CD4-positive, alpha-beta T cell (primary cell): Measurements from ENCODE around the gene IFITM10. TPM values are rescaled to one million over a fixed set of nuclear protein-coding genes. Genes with fewer than 3 reads are reported as not detected.

Source experiments
- ATAC-seq: fragments of 200-7000 bp; cut with Tn5 transposase; one replicate; pipeline ENCODE4 v1.10.0; 2022; ENCODE audit warnings: mild to moderate bottlenecking; ENCODE audit not compliant: poor library complexity
- CTCF ChIA-PET: fragments of 350-600 bp; sonication (Branson Sonifier 250); formaldehyde crosslinking; loops from one replicate; lab custom pipeline; 2021; ENCODE audit warnings: antibody characterized with exemption, inconsistent platforms; lab: Charles Lee
- POLR2A ChIA-PET: fragments of 350-600 bp; sonication (Branson Sonifier 250); formaldehyde crosslinking; loops from one replicate; lab custom pipeline; 2021; ENCODE audit warnings: antibody characterized with exemption, inconsistent platforms; lab: Charles Lee
- DNase-seq, 14 experiments: peaks; one replicate each; pipeline ENCODE4 v3.0.0-alpha.2; 2013 to 2020; ENCODE audit warnings: mixed read lengths in 2 of 14
- H3K27ac ChIP-seq, 2 donors: one replicate each; pipeline versions ENCODE4 v1.5.1 to v1.7.0; 2013; ENCODE audit warnings: low read length in 2 of 2, low read depth in 1 of 2, mild to moderate bottlenecking in 1 of 2
- H3K27me3 ChIP-seq, 2 experiments: 1 replicate in 1 of 2; 2 replicates in 1 of 2; pipeline versions ENCODE4 v1.6.1 to v1.7.0; 2013; ENCODE audit warnings: low read length in 2 of 2, control low read depth in 1 of 2, mild to moderate bottlenecking in 1 of 2, moderate library complexity in 1 of 2; ENCODE audit not compliant: insufficient read depth in 2 of 2, control insufficient read depth in 1 of 2
- H3K36me3 ChIP-seq: one replicate; pipeline ENCODE4 v1.6.1; 2013; ENCODE audit warnings: low read length, control low read depth; ENCODE audit not compliant: insufficient read depth
- H3K4me1 ChIP-seq: one replicate; pipeline ENCODE4 v1.6.1; 2013; ENCODE audit warnings: low read length, control low read depth; ENCODE audit not compliant: insufficient read depth
- H3K4me3 ChIP-seq: one replicate; pipeline ENCODE4 v1.5.1; 2013; ENCODE audit warnings: mild to moderate bottlenecking, low read length, moderate library complexity
- H3K9me3 ChIP-seq, 2 experiments: 1 replicate in 1 of 2; 2 replicates in 1 of 2; pipeline versions ENCODE4 v1.6.1 to v1.7.0; 2013; ENCODE audit warnings: low read length in 2 of 2, mild to moderate bottlenecking in 2 of 2, control low read depth in 1 of 2, moderate library complexity in 1 of 2; ENCODE audit not compliant: control insufficient read depth in 1 of 2, insufficient read depth in 1 of 2
- H3K27ac Mint-ChIP-seq: one replicate; pipeline ENCODE4 v1.8.0; 2020; ENCODE audit warnings: mixed read lengths
- H3K27me3 Mint-ChIP-seq: one replicate; pipeline ENCODE4 v1.8.0; 2021; ENCODE audit warnings: mixed read lengths
- H3K36me3 Mint-ChIP-seq: one replicate; pipeline ENCODE4 v1.8.0; 2021; ENCODE audit warnings: low read depth, mixed read lengths
- H3K4me1 Mint-ChIP-seq: one replicate; pipeline ENCODE4 v1.8.0; 2021; ENCODE audit warnings: low read depth, mixed read lengths
- H3K4me3 Mint-ChIP-seq: one replicate; pipeline ENCODE4 v1.8.0; 2020; ENCODE audit warnings: mild to moderate bottlenecking, mixed read lengths
- H3K9me3 Mint-ChIP-seq: one replicate; pipeline ENCODE4 v1.8.0; 2020; ENCODE audit warnings: mixed read lengths
- intact Hi-C, 2 experiments: fragments of 100-400 bp; cut with DNase I in 1 of 2; cut with micrococcal nuclease in 1 of 2; formaldehyde crosslinking; loops; one replicate each; pipeline versions ENCODE4 v1.15.1 to v1.9.0; 2023 to 2025; cut with DNase I, micrococcal nuclease
- total RNA-seq, 174 experiments: library from RNA in 2 of 174; stranded (reverse) in 2 of 174; gene quantifications; one replicate each; pipeline ENCODE4 v1.2.3 and lab custom pipeline; 2021 to 2026
- TF ChIP-seq, protein P1 (sequence below): fragments of 200-600 bp; IDR thresholded peaks from one replicate; pipeline ENCODE4 v1.8.0; 2022; ENCODE audit warnings: antibody characterized with exemption, mild to moderate bottlenecking

IFITM10 gene
- total RNA-seq, 2 experiments from 2014 or later: 1.7 TPM

DNA sequence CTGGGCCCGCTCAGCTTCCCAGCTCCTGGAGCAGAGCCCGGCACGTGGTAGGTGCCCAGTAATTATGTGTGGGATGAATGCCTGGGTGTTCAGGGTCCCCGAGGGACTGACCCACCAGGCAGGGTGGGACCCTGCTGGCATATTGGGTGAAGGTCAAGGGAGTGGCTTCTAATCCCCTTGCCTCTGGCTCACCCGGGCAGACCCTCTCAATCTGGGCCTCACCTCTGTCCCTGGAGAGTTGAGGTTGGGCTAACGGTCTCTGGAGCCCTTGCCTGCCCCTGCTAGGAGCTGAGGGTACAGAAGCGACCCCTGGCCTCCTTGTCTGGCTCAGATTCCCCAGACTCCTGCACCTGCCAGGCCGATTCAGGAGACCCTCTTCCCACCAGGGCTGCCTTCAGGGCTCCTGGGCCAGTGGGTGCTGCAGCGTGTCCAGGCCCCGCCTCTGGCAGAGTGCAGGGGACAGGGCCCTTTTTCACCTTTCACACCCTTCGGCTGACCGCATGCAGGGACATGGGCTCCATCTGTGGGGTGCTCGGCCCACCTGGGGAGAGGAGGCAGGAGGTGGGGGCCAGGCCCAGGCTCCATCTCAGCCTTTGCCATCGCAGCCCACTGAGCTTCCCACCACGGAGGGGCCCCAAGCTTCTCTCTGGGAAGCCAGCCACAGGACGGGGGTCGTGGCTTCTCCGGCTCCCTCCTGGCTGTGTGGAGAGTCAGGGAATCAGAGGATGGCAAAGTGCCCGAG is 17.2 kb upstream of the IFITM10 start:
- Histone ChIP-seq H3K27ac (no peak overlapping the region), H3K27me3 (peaks cover 0 to 2% of the 10 kb centered on the region in 2 experiments), H3K4me3 (no peak overlapping the region), H3K9me3 (no peaks in the 10 kb centered on the region), H3K36me3 (no peaks in the 10 kb centered on the region), H3K4me1 (peaks cover 29% of the 10 kb centered on the region)
- Mint-ChIP-seq H3K9me3 (no peaks in the 10 kb centered on the region), H3K4me1 (peaks cover 16% of the 10 kb centered on the region), H3K4me3 (no peak overlapping the region), H3K27ac (no peak overlapping the region), H3K27me3 (no peaks in the 10 kb centered on the region), H3K36me3 (no peaks in the 10 kb centered on the region)
- TF ChIP-seq, protein P1, sequence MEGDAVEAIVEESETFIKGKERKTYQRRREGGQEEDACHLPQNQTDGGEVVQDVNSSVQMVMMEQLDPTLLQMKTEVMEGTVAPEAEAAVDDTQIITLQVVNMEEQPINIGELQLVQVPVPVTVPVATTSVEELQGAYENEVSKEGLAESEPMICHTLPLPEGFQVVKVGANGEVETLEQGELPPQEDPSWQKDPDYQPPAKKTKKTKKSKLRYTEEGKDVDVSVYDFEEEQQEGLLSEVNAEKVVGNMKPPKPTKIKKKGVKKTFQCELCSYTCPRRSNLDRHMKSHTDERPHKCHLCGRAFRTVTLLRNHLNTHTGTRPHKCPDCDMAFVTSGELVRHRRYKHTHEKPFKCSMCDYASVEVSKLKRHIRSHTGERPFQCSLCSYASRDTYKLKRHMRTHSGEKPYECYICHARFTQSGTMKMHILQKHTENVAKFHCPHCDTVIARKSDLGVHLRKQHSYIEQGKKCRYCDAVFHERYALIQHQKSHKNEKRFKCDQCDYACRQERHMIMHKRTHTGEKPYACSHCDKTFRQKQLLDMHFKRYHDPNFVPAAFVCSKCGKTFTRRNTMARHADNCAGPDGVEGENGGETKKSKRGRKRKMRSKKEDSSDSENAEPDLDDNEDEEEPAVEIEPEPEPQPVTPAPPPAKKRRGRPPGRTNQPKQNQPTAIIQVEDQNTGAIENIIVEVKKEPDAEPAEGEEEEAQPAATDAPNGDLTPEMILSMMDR: no peak
- no peak for DNase-seq
- intact Hi-C loops: loop anchor here in 1 of 2 experiments (5.0 to 10.0 kb wide), 4 partner anchors 65 to 1413 kb away; partner anchors contain the start of genes DUSP8 and SYT8
- ATAC-seq: no peak
- ChIA-PET CTCF (no interaction called here), POLR2A (no interaction called here)

DNA sequence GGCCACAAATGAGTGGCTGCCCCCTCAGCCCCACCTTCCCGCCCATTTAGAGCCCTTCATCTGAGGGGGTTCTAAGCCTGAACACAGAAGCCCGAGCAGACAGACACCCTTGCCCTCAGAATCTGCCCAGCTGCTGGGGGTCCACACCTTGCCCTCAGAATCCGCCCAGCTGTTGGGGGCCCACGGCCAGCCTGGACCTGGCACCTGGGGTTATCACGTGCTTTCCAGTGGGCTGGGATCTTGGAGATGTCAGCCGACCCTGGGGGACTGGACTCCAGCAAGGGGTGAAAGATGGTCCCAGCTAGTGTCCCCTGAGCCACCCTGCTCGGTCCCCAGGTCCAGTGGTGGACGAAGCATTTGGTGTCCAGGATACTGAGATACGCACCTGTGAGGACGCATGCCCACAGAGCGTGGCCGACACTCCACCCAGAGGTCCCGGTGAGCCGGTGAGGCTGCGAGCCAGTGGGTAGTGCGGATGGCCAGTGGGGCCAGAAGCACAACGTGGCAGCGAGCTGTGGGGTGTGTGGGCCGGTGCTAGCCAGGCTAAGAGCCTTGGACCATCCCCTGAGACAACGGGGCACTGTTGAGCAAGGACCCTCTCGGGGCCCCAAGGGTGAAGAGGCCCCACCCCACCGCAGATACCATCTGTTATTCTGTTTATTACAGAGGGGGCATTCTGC is 16.5 kb upstream of the IFITM10 start:
- H3K9me3 ChIP-seq: no peaks in the 10 kb centered on the region
- no peak for ATAC-seq
- H3K27me3 ChIP-seq: peaks cover 0 to 2% of the 10 kb centered on the region in 2 experiments
- no peak overlapping the region for H3K27ac Mint-ChIP-seq
- H3K36me3 ChIP-seq: no peaks in the 10 kb centered on the region
- H3K36me3 Mint-ChIP-seq: no peaks in the 10 kb centered on the region
- H3K4me3 Mint-ChIP-seq: no peak overlapping the region
- no peaks in the 10 kb centered on the region for H3K9me3 Mint-ChIP-seq
- CTCF ChIA-PET: interaction anchor here (0.7 kb wide), 1 partner anchor 234 kb away, joined by 3 read pairs; no protein-coding TSS in a partner anchor
- intact Hi-C loops: loop anchor here in 1 of 2 experiments (5.0 to 10.0 kb wide), 4 partner anchors 65 to 1412 kb away; partner anchors contain the start of genes DUSP8 and SYT8
- peak in 1 of 14 experiments; percentile 1 for DNase-seq
- H3K27ac ChIP-seq: no peak overlapping the region
- TF ChIP-seq, protein P1: no peak
- H3K4me1 Mint-ChIP-seq: peaks cover 16% of the 10 kb centered on the region
- peaks cover 29% of the 10 kb centered on the region for H3K4me1 ChIP-seq
- H3K4me3 ChIP-seq: no peak overlapping the region
- POLR2A ChIA-PET: no interaction called here
- H3K27me3 Mint-ChIP-seq: no peaks in the 10 kb centered on the region

DNA sequence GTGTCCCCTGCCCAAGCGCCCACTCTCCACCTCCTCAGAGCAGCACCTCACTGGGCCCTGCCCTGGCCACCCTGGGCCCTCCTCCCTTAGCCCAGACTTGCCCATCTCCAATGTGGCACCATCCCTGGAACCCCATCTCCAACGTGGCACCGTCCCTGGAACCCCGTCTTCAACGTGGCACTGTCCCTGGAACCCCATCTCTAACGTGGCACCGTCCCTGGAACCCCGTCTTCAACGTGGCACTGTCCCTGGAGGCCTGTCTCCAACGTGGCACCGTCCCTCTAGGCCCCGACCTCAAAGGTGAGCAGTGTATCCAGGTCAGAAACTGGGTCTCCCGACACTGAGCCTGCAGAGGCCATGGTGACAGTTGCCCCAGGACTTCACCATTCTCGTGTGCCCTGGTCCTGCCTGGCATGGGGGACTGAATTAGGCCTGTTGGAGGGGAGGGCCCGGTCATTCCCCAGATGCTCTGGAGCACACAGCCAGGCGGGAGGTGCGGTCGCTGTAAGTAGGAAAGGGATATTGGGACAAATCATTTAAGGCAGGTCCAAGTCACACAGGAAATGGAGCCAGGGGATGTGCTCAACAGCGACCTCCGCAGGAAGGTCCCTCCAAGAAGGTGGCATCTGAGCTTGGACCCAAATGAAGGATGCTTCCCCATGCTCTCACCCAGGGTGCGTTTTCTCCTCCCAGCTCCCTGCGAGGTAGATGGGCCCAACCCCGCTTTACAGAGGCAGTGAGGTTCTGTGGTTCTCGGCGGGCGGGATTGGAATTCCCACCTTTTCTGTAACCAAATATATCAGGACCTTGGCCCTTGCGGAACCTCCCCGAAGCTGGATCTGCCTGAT is 15.7 kb upstream of the IFITM10 start:
- DNase-seq: no peak
- Mint-ChIP-seq H3K27me3 (no peaks in the 10 kb centered on the region), H3K27ac (no peak overlapping the region), H3K4me3 (peak overlapping the region; percentile 56), H3K4me1 (peaks cover 22% of the 10 kb centered on the region), H3K9me3 (no peaks in the 10 kb centered on the region), H3K36me3 (no peaks in the 10 kb centered on the region)
- H3K4me1 ChIP-seq: peaks cover 34% of the 10 kb centered on the region
- TF ChIP-seq, protein P1: no peak
- H3K27me3 ChIP-seq: peaks cover 0 to 2% of the 10 kb centered on the region in 2 experiments
- H3K4me3 ChIP-seq: no peak overlapping the region
- H3K36me3 ChIP-seq: peaks cover 4% of the 10 kb centered on the region
- ChIA-PET CTCF (interaction anchor here (0.7 to 1.5 kb wide), 2 partner anchors 72 to 235 kb away, joined by 3 to 4 read pairs; no protein-coding TSS in a partner anchor), POLR2A (no interaction called here)
- intact Hi-C loops: loop anchor here in 1 of 2 experiments (5.0 to 10.0 kb wide), 4 partner anchors 66 to 1411 kb away; partner anchors contain the start of genes DUSP8 and SYT8
- no peak for ATAC-seq
- no peaks in the 10 kb centered on the region for H3K9me3 ChIP-seq
- H3K27ac ChIP-seq: no peak overlapping the region
